ENCODE results near the gene ATP2B2.

- TF ChIP-seq POLR2A (IDR thresholded peaks at IDR 0.05) (no peak), CTCF (IDR thresholded peaks at IDR 0.05) (no peak)
These were observed 18.2 kb upstream of the ATP2B2 start for GRCh38 chr3:10523561-10523960.

Measured in right lobe of liver (tissue), 4 donors.